WERI-Rb-1 (cell line): ENCODE data around the gene CDC42BPB.

ENCODE experiments used
- DNase-seq: peaks from one replicate; pipeline ENCODE4 v3.0.0-alpha.2; 2020
- H3K27ac ChIP-seq: fragments of 250-450 bp; sonication (Bioruptor Pico); 2 replicates; pipeline ENCODE4 v1.5.1; 2020; ENCODE audit warnings: mild to moderate bottlenecking, moderate library complexity
- H3K27me3 ChIP-seq: fragments of 250-450 bp; sonication (Bioruptor Pico); 2 replicates; pipeline ENCODE4 v1.5.1; 2021; ENCODE audit warnings: mild to moderate bottlenecking, low read depth, moderate library complexity; ENCODE audit not compliant: insufficient read depth, severe bottlenecking
- H3K36me3 ChIP-seq: fragments of 250-450 bp; sonication (Bioruptor Pico); 2 replicates; pipeline ENCODE4 v1.5.1; 2020; ENCODE audit warnings: mild to moderate bottlenecking, moderate library complexity
- H3K4me3 ChIP-seq: 2 replicates; pipeline ENCODE4 v1.5.1; 2011; ENCODE audit warnings: low read depth, mild to moderate bottlenecking, control low read depth, low read length
- H3K9me3 ChIP-seq: fragments of 250-450 bp; sonication (Bioruptor Pico); 2 replicates; pipeline ENCODE4 v1.5.1; 2021; ENCODE audit warnings: mild to moderate bottlenecking, moderate library complexity; ENCODE audit not compliant: severe bottlenecking
- TF ChIP-seq, protein P1 (sequence below): IDR thresholded peaks from 2 replicates; pipeline ENCODE4 v1.5.1; 2011; ENCODE audit warnings: low read depth, mild to moderate bottlenecking, control low read depth, inconsistent platforms, low read length

CDC42BPB gene

DNA sequence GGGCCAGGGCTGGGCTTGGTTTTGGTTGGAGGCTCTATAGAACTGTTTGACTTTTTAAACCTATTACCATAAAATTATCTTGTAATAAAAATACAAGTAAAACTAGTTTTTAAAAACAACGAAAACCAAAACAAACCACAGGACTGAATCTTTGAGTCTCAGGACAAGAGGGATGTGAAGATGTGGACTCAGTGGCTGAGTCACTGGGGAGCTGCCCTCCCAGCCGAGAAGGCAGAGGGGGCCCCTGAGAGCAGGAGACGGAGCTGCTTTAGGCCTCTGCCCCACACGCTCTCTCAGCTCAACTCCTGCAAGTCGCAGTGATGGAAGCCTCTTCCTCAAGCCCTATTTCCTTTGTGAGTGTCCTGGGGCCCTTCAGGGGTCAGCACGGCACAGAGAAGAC lies 59.0 kb downstream of the CDC42BPB start:
- H3K36me3 ChIP-seq: peaks cover 36% of the 10 kb centered on the region
- H3K27me3 ChIP-seq: no peaks in the 10 kb centered on the region
- DNase-seq: no peak
- TF ChIP-seq, protein P1, sequence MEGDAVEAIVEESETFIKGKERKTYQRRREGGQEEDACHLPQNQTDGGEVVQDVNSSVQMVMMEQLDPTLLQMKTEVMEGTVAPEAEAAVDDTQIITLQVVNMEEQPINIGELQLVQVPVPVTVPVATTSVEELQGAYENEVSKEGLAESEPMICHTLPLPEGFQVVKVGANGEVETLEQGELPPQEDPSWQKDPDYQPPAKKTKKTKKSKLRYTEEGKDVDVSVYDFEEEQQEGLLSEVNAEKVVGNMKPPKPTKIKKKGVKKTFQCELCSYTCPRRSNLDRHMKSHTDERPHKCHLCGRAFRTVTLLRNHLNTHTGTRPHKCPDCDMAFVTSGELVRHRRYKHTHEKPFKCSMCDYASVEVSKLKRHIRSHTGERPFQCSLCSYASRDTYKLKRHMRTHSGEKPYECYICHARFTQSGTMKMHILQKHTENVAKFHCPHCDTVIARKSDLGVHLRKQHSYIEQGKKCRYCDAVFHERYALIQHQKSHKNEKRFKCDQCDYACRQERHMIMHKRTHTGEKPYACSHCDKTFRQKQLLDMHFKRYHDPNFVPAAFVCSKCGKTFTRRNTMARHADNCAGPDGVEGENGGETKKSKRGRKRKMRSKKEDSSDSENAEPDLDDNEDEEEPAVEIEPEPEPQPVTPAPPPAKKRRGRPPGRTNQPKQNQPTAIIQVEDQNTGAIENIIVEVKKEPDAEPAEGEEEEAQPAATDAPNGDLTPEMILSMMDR: no peak
- H3K9me3 ChIP-seq: no peaks in the 10 kb centered on the region
- no peak overlapping the region for H3K4me3 ChIP-seq
- H3K27ac ChIP-seq: no peak overlapping the region

DNA sequence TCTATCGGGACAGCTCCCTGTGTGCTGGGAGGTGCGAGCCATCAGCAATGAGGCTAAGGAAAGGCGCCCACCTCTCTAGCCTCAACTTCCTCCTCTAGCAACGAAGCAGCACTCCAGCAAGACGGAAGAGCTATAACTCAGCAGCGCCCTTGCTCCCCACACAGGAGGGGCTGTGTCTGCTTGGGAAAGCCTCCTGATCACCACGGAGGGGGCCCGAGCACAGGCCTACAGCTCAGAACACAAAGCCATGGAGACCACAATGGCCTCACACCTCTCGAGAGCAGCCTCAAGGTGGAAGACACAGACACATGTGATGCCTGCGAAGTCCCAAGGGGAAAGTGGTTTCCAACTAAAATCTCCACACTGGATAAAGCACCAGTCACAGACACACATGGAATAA lies 60.4 kb downstream of the CDC42BPB start:
- H3K36me3 ChIP-seq: peaks cover 33% of the 10 kb centered on the region

DNA sequence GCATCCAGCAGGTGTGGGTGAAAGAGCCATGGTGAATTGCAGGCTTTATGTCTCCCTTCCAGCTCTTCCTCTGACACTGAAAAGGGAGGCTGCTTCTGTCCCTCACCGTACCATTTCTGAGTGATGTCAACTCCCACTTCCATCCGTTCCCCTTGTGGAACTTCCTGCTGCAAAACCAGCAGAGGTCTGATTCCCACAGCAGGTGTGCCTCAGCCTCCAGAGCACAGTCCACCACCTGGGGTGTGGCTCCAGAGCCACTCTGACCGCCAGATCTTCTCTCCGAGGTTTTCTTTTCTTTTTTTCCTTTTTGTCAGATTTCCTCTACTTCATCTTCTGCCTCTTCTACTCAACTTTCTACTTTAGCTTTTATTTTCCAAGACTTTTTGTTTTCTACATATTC lies 62.7 kb downstream of the CDC42BPB start:
- TF ChIP-seq, protein P1: no peak

More for the DNA sequence above, 60.4 kb downstream of the CDC42BPB start:
- Histone ChIP-seq H3K27ac (no peak overlapping the region), H3K9me3 (no peaks in the 10 kb centered on the region), H3K27me3 (no peaks in the 10 kb centered on the region), H3K4me3 (no peak overlapping the region)
- TF ChIP-seq, protein P1: no peak
- DNase-seq: no peak

DNA sequence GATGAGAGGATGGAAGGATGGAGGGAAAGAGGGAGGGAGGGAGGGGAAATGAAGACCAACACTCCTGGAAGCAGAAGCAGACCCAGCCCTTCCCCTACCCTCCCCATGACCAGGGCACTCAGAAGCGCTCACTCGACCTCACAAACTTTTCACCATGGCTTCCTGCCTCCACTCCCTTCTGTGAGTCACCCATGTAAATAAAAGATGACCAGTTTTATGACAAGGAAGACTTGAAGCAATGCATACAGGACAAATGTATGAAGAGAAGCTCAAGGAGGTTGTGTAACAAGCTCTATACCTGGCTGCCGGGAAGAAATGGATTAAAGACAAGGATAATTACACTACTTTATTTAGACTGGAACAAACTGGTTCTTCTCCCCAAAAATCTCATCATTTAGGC lies 63.8 kb downstream of the CDC42BPB start:
- H3K36me3 ChIP-seq: peaks cover 35% of the 10 kb centered on the region
- no peaks in the 10 kb centered on the region for H3K9me3 ChIP-seq
- TF ChIP-seq, protein P1: no peak
- no peak for DNase-seq
- H3K27ac ChIP-seq: no peak overlapping the region
- H3K27me3 ChIP-seq: no peaks in the 10 kb centered on the region
- no peak overlapping the region for H3K4me3 ChIP-seq

More for the DNA sequence above, 62.7 kb downstream of the CDC42BPB start:
- no peaks in the 10 kb centered on the region for H3K9me3 ChIP-seq
- no peaks in the 10 kb centered on the region for H3K27me3 ChIP-seq
- H3K36me3 ChIP-seq: peaks cover 41% of the 10 kb centered on the region
- no peak overlapping the region for H3K4me3 ChIP-seq
- DNase-seq: no peak
- no peak overlapping the region for H3K27ac ChIP-seq

DNA sequence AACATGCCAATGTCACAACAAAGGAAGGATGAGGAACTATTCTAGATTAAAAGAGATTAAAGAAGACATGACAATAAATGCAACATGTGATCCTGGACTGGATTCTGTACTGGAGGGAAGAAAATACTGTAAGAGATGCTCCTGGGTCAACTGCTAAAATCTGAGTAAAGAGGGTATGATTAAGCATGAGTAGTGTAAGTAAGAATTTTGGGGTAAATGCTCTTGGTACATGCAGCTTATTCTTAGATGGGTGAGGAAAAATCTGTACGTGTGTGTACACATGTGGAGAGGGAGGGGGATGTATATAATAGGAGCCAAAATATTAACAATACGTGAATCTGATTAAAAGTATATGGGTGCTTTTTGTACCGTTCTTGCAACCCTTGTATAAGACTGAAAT lies 66.0 kb downstream of the CDC42BPB start:
- Histone ChIP-seq H3K27me3 (no peaks in the 10 kb centered on the region), H3K9me3 (no peaks in the 10 kb centered on the region), H3K4me3 (no peak overlapping the region), H3K36me3 (peaks cover 33% of the 10 kb centered on the region), H3K27ac (no peak overlapping the region)
- DNase-seq: no peak
- TF ChIP-seq, protein P1: no peak

DNA sequence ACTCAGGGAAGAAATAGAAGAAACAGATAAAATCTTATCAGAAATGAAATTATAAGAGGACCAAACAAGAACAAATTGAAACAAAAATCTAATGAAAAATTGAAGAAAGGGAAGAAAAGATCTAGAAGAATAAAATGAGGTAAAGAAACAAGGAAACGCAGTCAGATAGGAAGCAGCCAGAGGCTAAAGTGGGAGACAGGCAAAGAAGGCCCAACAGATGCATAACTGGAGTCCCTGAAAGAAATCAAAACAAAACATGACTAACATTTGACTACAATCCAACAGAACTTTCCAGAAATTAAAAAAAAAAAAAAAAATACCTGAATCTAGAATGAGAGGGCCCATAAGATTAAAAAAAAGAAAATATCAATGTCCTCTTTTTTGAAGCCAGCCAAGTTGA lies 69.3 kb downstream of the CDC42BPB start:
- Histone ChIP-seq H3K9me3 (no peaks in the 10 kb centered on the region), H3K27me3 (no peaks in the 10 kb centered on the region), H3K27ac (no peak overlapping the region), H3K36me3 (peaks cover 39% of the 10 kb centered on the region), H3K4me3 (no peak overlapping the region)
- TF ChIP-seq, protein P1: no peak
- DNase-seq: no peak
